DMS79 (cell line): ENCODE data around the gene SH3TC2.

Experiments
- DNase-seq: peaks from one replicate; lab custom pipeline; 2025; lab: John Stamatoyannopoulos, UW

Gene SH3TC2

GRCh38 chr5:149060325-149060724 lies 2.5 kb downstream of the SH3TC2 start:
- DNase-seq = no peak

GRCh38 chr5:149056616-149057165 lies 6.2 kb downstream of the SH3TC2 start:
- DNase-seq = no peak

- no peak for DNase-seq
Measured at GRCh38 chr5:149054416-149054815, 8.4 kb downstream of the SH3TC2 start.

- no peak for DNase-seq
Measured at GRCh38 chr5:149053072-149053695, 9.7 kb downstream of the SH3TC2 start.

GRCh38 chr5:149049371-149049781 lies 13.5 kb downstream of the SH3TC2 start:
- no peak for DNase-seq

GRCh38 chr5:149048811-149049210 lies 14.1 kb downstream of the SH3TC2 start:
- DNase-seq = no peak

GRCh38 chr5:149047462-149047861 lies 15.4 kb downstream of the SH3TC2 start:
- DNase-seq = no peak

GRCh38 chr5:149046196-149046829 lies 16.5 kb downstream of the SH3TC2 start:
- DNase-seq = no peak

- no peak for DNase-seq
Measured at GRCh38 chr5:149045089-149045460, 17.8 kb downstream of the SH3TC2 start.

- DNase-seq = no peak
Measured at GRCh38 chr5:149044453-149045088, 18.3 kb downstream of the SH3TC2 start.

GRCh38 chr5:149043641-149044040 lies 19.2 kb downstream of the SH3TC2 start:
- no peak for DNase-seq

GRCh38 chr5:149042865-149043264 lies 20.0 kb downstream of the SH3TC2 start:
- no peak for DNase-seq

GRCh38 chr5:149041242-149041641 lies 21.6 kb downstream of the SH3TC2 start:
- DNase-seq = no peak

GRCh38 chr5:149040421-149040820 lies 22.4 kb downstream of the SH3TC2 start:
- no peak for DNase-seq

- DNase-seq = no peak
Measured at GRCh38 chr5:149039506-149039905, 23.4 kb downstream of the SH3TC2 start.

- DNase-seq = no peak
Measured at GRCh38 chr5:149038336-149039080, 24.4 kb downstream of the SH3TC2 start.

- DNase-seq = no peak
Measured at GRCh38 chr5:149037817-149038216, 25.0 kb downstream of the SH3TC2 start.

GRCh38 chr5:149036970-149037369 lies 25.9 kb downstream of the SH3TC2 start:
- no peak for DNase-seq

- no peak for DNase-seq
Measured at GRCh38 chr5:149036168-149036567, 26.7 kb downstream of the SH3TC2 start.

GRCh38 chr5:149035372-149035790 lies 27.5 kb downstream of the SH3TC2 start:
- DNase-seq = no peak

GRCh38 chr5:149030838-149031397 lies 31.9 kb downstream of the SH3TC2 start:
- DNase-seq = no peak

GRCh38 chr5:149030392-149030791 lies 32.5 kb downstream of the SH3TC2 start:
- no peak for DNase-seq
